ENCODE data around the gene DLGAP5. TPM values are rescaled to one million over a fixed set of nuclear protein-coding genes. Genes with fewer than 3 reads are reported as not detected.

DLGAP5 gene
- total RNA-seq, 2 experiments from 2014 or later = 75.4 to 84.0 TPM

GRCh38 chr14:55115861-55116245 lies 75.5 kb downstream of the DLGAP5 start:
- no peaks in the 10 kb centered on the region for H3K27me3 Mint-ChIP-seq
- ATAC-seq (no peak), DNase-seq (no peak)
- POLR2A ChIA-PET = no interaction called here
- H3K36me3 Mint-ChIP-seq (ENCODE audit: low read depth) = no peaks in the 10 kb centered on the region
- no peaks in the 10 kb centered on the region for H3K4me1 Mint-ChIP-seq (ENCODE audit: low read depth)
- no peak overlapping the region for H3K27ac Mint-ChIP-seq
- CTCF ChIA-PET = no interaction called here
- no peak overlapping the region for H3K4me3 Mint-ChIP-seq
- no peak for TF ChIP-seq CTCF (IDR thresholded peaks at IDR 0.05)
- intact Hi-C loops (cut with micrococcal nuclease) = no loop called here
- H3K9me3 Mint-ChIP-seq = no peaks in the 10 kb centered on the region

- H3K27me3 Mint-ChIP-seq = no peaks in the 10 kb centered on the region
- POLR2A ChIA-PET = no interaction called here
- ATAC-seq = no peak
- no peak overlapping the region for H3K27ac Mint-ChIP-seq
- DNase-seq = no peak
- H3K36me3 Mint-ChIP-seq (ENCODE audit: low read depth) = no peaks in the 10 kb centered on the region
- intact Hi-C loops (cut with micrococcal nuclease) = no loop called here
- no peaks in the 10 kb centered on the region for H3K9me3 Mint-ChIP-seq
- CTCF ChIA-PET = interaction anchor here (1.2 kb wide), 1 partner anchor 43 kb away, joined by 3 read pairs; no protein-coding TSS in a partner anchor
- no peaks in the 10 kb centered on the region for H3K4me1 Mint-ChIP-seq (ENCODE audit: low read depth)
- H3K4me3 Mint-ChIP-seq = no peak overlapping the region
- TF ChIP-seq CTCF (IDR thresholded peaks at IDR 0.05) = no peak
These were observed 75.9 kb downstream of the DLGAP5 start for GRCh38 chr14:55115460-55115859.

GRCh38 chr14:55114720-55115119 lies 76.7 kb downstream of the DLGAP5 start:
- no peak for ATAC-seq
- ChIA-PET POLR2A (no interaction called here), CTCF (interaction anchor here (1.2 kb wide), 1 partner anchor 44 kb away, joined by 3 read pairs; no protein-coding TSS in a partner anchor)
- intact Hi-C loops (cut with micrococcal nuclease) = no loop called here
- no peak for TF ChIP-seq CTCF (IDR thresholded peaks at IDR 0.05)
- Mint-ChIP-seq H3K4me3 (no peak overlapping the region), H3K36me3 (ENCODE audit: low read depth) (no peaks in the 10 kb centered on the region), H3K4me1 (ENCODE audit: low read depth) (no peaks in the 10 kb centered on the region), H3K9me3 (no peaks in the 10 kb centered on the region), H3K27me3 (no peaks in the 10 kb centered on the region), H3K27ac (no peak overlapping the region)
- no peak for DNase-seq

GRCh38 chr14:55111122-55111708 lies 80.2 kb downstream of the DLGAP5 start:
- no peak overlapping the region for H3K4me3 Mint-ChIP-seq
- intact Hi-C loops (cut with micrococcal nuclease) = no loop called here
- H3K4me1 Mint-ChIP-seq (ENCODE audit: low read depth) = peaks cover 10% of the 10 kb centered on the region
- CTCF ChIA-PET = interaction anchor here (0.7 kb wide), 1 partner anchor 50 kb away, joined by 3 read pairs; no protein-coding TSS in a partner anchor
- POLR2A ChIA-PET = no interaction called here
- no peak for ATAC-seq
- no peak overlapping the region for H3K27ac Mint-ChIP-seq
- H3K27me3 Mint-ChIP-seq = no peaks in the 10 kb centered on the region
- no peaks in the 10 kb centered on the region for H3K36me3 Mint-ChIP-seq (ENCODE audit: low read depth)
- no peak for TF ChIP-seq CTCF (IDR thresholded peaks at IDR 0.05)
- no peaks in the 10 kb centered on the region for H3K9me3 Mint-ChIP-seq
- no peak for DNase-seq

- TF ChIP-seq CTCF (IDR thresholded peaks at IDR 0.05) = no peak
- CTCF ChIA-PET = interaction anchor here (1.6 kb wide), 1 partner anchor 161 kb away, joined by 3 read pairs; no protein-coding TSS in a partner anchor
- no peak overlapping the region for H3K4me3 Mint-ChIP-seq
- POLR2A ChIA-PET = no interaction called here
- no peaks in the 10 kb centered on the region for H3K27me3 Mint-ChIP-seq
- DNase-seq (no peak), ATAC-seq (no peak)
- H3K36me3 Mint-ChIP-seq (ENCODE audit: low read depth) = no peaks in the 10 kb centered on the region
- H3K27ac Mint-ChIP-seq = no peak overlapping the region
- H3K9me3 Mint-ChIP-seq = no peaks in the 10 kb centered on the region
- intact Hi-C loops (cut with micrococcal nuclease) = no loop called here
- H3K4me1 Mint-ChIP-seq (ENCODE audit: low read depth) = peaks cover 10% of the 10 kb centered on the region
These were observed 81.5 kb downstream of the DLGAP5 start for GRCh38 chr14:55109836-55110235.

All from activated CD8-positive, alpha-beta T cell treated with anti-CD3 and anti-CD28 coated beads for 36 hours (primary cell).